HG03108 (cell line): ENCODE data around the gene KIAA0408.
"Not testable (repeated sequence)": the region's sequence is repeated elsewhere in the genome, so short reads cannot be mapped to it uniquely, and the experiment has no call there.

Source experiments
- ATAC-seq: cut with Tn5 transposase; IDR thresholded peaks from one replicate; pipeline ENCODE4 v1.9.1; 2021; ENCODE audit warnings: moderate library complexity; ENCODE audit not compliant: unreplicated experiment

Gene KIAA0408

GRCh38 chr6:127464161-127464880, 5.1 kb upstream of the KIAA0408 start:
- ATAC-seq = no peak

- ATAC-seq = no peak
Measured at GRCh38 chr6:127463056-127463455, 3.9 kb upstream of the KIAA0408 start.

- no peak for ATAC-seq
Measured at GRCh38 chr6:127462376-127462775, 3.2 kb upstream of the KIAA0408 start.

GRCh38 chr6:127460465-127460864, 1.3 kb upstream of the KIAA0408 start:
- no peak for ATAC-seq

GRCh38 chr6:127458817-127459216, 372 bp downstream of the KIAA0408 start:
- no peak for ATAC-seq

GRCh38 chr6:127458222-127458621, 967 bp downstream of the KIAA0408 start:
- no peak for ATAC-seq

GRCh38 chr6:127457456-127458064, 1.6 kb downstream of the KIAA0408 start:
- ATAC-seq = no peak

GRCh38 chr6:127456465-127456864, 2.7 kb downstream of the KIAA0408 start:
- ATAC-seq = no peak

- no peak for ATAC-seq
Measured at GRCh38 chr6:127453845-127454619, 5.2 kb downstream of the KIAA0408 start.

- no peak for ATAC-seq
Measured at GRCh38 chr6:127452803-127453202, 6.4 kb downstream of the KIAA0408 start.

- ATAC-seq = no peak
Measured at GRCh38 chr6:127451388-127451787, 7.8 kb downstream of the KIAA0408 start.

- ATAC-seq = no peak
Measured at GRCh38 chr6:127447780-127448179, 11.4 kb downstream of the KIAA0408 start.

GRCh38 chr6:127446356-127446755, 12.8 kb downstream of the KIAA0408 start:
- no peak for ATAC-seq

- no peak for ATAC-seq
Measured at GRCh38 chr6:127441881-127442280, 17.3 kb downstream of the KIAA0408 start.

- ATAC-seq = no peak
Measured at GRCh38 chr6:127439718-127440117, 19.5 kb downstream of the KIAA0408 start.

- no peak for ATAC-seq
Measured at GRCh38 chr6:127436578-127437110, 22.5 kb downstream of the KIAA0408 start.

GRCh38 chr6:127435626-127436220, 23.5 kb downstream of the KIAA0408 start:
- no peak for ATAC-seq

GRCh38 chr6:127434651-127435050, 24.5 kb downstream of the KIAA0408 start:
- ATAC-seq = no peak

GRCh38 chr6:127428562-127428961, 30.6 kb downstream of the KIAA0408 start:
- not testable (repeated sequence) for ATAC-seq

GRCh38 chr6:127423921-127424320, 35.3 kb downstream of the KIAA0408 start:
- ATAC-seq = no peak

- not testable (repeated sequence) for ATAC-seq
Measured at GRCh38 chr6:127421164-127421563, 38.0 kb downstream of the KIAA0408 start.
